H1 (cell line): ENCODE data around the gene CYGB. TPM values are rescaled to one million over a fixed set of nuclear protein-coding genes. Genes with fewer than 3 reads are reported as not detected.
A peak's percentile ranks its signal among the peaks of the same experiment; 100 is the strongest.

ENCODE experiments used
- EZH2 ChIP-seq: fragments of 200-600 bp; sonication (generic); IDR thresholded peaks from 2 replicates; pipeline ENCODE4 v1.7.1; 2012; ENCODE audit warnings: low read depth, mild to moderate bottlenecking, moderate library complexity, low read length, inconsistent platforms; ENCODE audit not compliant: severe bottlenecking
- HDAC2 ChIP-seq, 2 experiments: fragments of 300-600 bp in 1 of 2; sonication (generic) in 1 of 2; IDR thresholded peaks; 2 replicates each; pipeline ENCODE4 v1.6.1; 2011 to 2012; ENCODE audit warnings: low read depth in 2 of 2, low read length in 2 of 2, mild to moderate bottlenecking in 2 of 2, moderate library complexity in 2 of 2, borderline replicate concordance in 1 of 2, inconsistent platforms in 1 of 2
- PHF8 ChIP-seq: fragments of 200-600 bp; sonication (generic); conservative IDR thresholded peaks from 2 replicates; pipeline ENCODE4 v1.7.1; 2012; ENCODE audit warnings: low read depth, mild to moderate bottlenecking, inconsistent platforms, low read length, moderate library complexity
- polyA plus RNA-seq, 7 experiments: library from polyadenylated mRNA; depleted of rRNA in 3 of 7; stranded (reverse) in 5 of 7; unstranded in 2 of 7; fragments of >200 nt in 5 of 7; fragments of 200-250 nt in 2 of 7; gene quantifications; 1 replicate in 5 of 7; 2 replicates in 1 of 7; 4 replicates in 1 of 7; pipeline versions ENCODE4 v1.2.1 to v1.2.3, GENCODE V29; 2011 to 2013; ENCODE audit warnings: missing spikeins in 2 of 7, mixed read lengths in 2 of 7
- total RNA-seq: library from RNA; stranded (reverse); fragmentation: NEBNext Ultra II Directional; extraction: Animal tissue kit (Norgen Biotek cat#: 25700); gene quantifications from 2 replicates; pipeline ENCODE4 v1.2.1, GENCODE V29; 2021

CYGB gene
- total and polyA plus RNA-seq, 2 of the 8 experiments (the other 6 are each of a cell fraction or from before 2014, with no cell fraction given) = 2.7 to 3.7 TPM

GRCh38 chr17:76501018-76501826, 36.3 kb downstream of the CYGB start, which contains the start of gene RHBDF2 (continued):
- TF ChIP-seq HDAC2 (IDR thresholded peaks at IDR 0.05; ENCODE audit: borderline replicate concordance in 1 of 2, low read depth in 2 of 2, low read length in 2 of 2) (0 out of 4 replicates have a peak, but pooled peaks of 1 of the 2 experiments have one; percentile 29), EZH2 (no peak), PHF8 (peak; percentile 70; the same call in 1 of the 2 replicates)
